Neural cell (in vitro differentiated cells): ENCODE results near the gene UBQLNL. TPM values are rescaled to one million over a fixed set of nuclear protein-coding genes. Genes with fewer than 3 reads are reported as not detected.

Experiments
- H2AFZ ChIP-seq: fragments of 200-600, 300-800 bp; sonication (generic), shearing (Covaris generic); 2 replicates; pipeline ENCODE4 v1.6.0; 2014; ENCODE audit warnings: low read depth, mild to moderate bottlenecking, antibody characterized with exemption, low read length, moderate library complexity
- H3F3A ChIP-seq: fragments of 200-600 bp; shearing (Covaris generic); 2 replicates; pipeline ENCODE4 v1.6.1; 2016; ENCODE audit warnings: mild to moderate bottlenecking, moderate library complexity, mixed read lengths, antibody characterized with exemption, low read length; ENCODE audit not compliant: insufficient read depth, poor library complexity, severe bottlenecking
- H3K27ac ChIP-seq: fragments of 200-600, 300-800 bp; sonication (generic), shearing (Covaris generic); 2 replicates; pipeline ENCODE4 v1.5.1; 2014; ENCODE audit warnings: mild to moderate bottlenecking, low read length, moderate library complexity
- H3K27me3 ChIP-seq: fragments of 300-800, 200-600 bp; sonication (generic), shearing (Covaris generic); 2 replicates; pipeline ENCODE4 v1.6.0; 2014; ENCODE audit warnings: mild to moderate bottlenecking, low read depth, low read length, moderate library complexity; ENCODE audit not compliant: insufficient read depth
- H3K36me3 ChIP-seq: fragments of 300-800, 200-600 bp; sonication (generic), shearing (Covaris generic); 2 replicates; pipeline ENCODE4 v1.5.1; 2014; ENCODE audit warnings: mild to moderate bottlenecking, antibody characterized with exemption, low read length, moderate library complexity; ENCODE audit not compliant: insufficient read depth
- H3K4me2 ChIP-seq: fragments of 300-800, 200-600 bp; sonication (generic), shearing (Covaris generic); 2 replicates; pipeline ENCODE4 v1.6.0; 2014; ENCODE audit warnings: mild to moderate bottlenecking, low read length
- H3K4me3 ChIP-seq: fragments of 300-800, 200-600 bp; sonication (generic), shearing (Covaris generic); 2 replicates; pipeline ENCODE4 v1.5.1; 2014; ENCODE audit warnings: mild to moderate bottlenecking, low read length, moderate library complexity
- H3K79me2 ChIP-seq: fragments of 200-600 bp; shearing (Covaris generic); replicated peaks from 2 replicates; pipeline ENCODE4 v1.6.0; 2014; ENCODE audit warnings: mild to moderate bottlenecking, low read length, moderate library complexity; ENCODE audit not compliant: insufficient read depth
- H3K9ac ChIP-seq: fragments of 300-800, 200-600 bp; sonication (generic), shearing (Covaris generic); 2 replicates; pipeline ENCODE4 v1.6.1; 2016; ENCODE audit warnings: mild to moderate bottlenecking, low read length, mixed read lengths
- H3K9me2 ChIP-seq: fragments of 200-600 bp; shearing (Covaris generic); 2 replicates; pipeline ENCODE4 v1.6.1; 2016; ENCODE audit warnings: mild to moderate bottlenecking, low read length, mixed read lengths; ENCODE audit not compliant: insufficient read depth
- H3K9me3 ChIP-seq: fragments of 200-600, 300-800 bp; sonication (generic), shearing (Covaris generic); 2 replicates; pipeline ENCODE4 v1.6.1; 2016; ENCODE audit warnings: mild to moderate bottlenecking, mixed run types, low read length, moderate library complexity, mixed read lengths
- H4K20me1 ChIP-seq: fragments of 200-600 bp; shearing (Covaris generic); 2 replicates; pipeline ENCODE4 v1.6.1; 2016; ENCODE audit warnings: mild to moderate bottlenecking, mixed run types; ENCODE audit not compliant: insufficient read depth
- CTCF ChIP-seq: fragments of 450-650 bp; IDR thresholded peaks from 2 replicates; pipeline ENCODE4 v1.5.1; 2014; ENCODE audit warnings: antibody characterized with exemption, mild to moderate bottlenecking, moderate library complexity; ENCODE audit not compliant: poor library complexity, severe bottlenecking
- EP300 ChIP-seq: fragments of 450-650 bp; conservative IDR thresholded peaks from 2 replicates; pipeline ENCODE4 v1.6.1; 2014; ENCODE audit warnings: antibody characterized with exemption, mild to moderate bottlenecking, moderate library complexity; ENCODE audit not compliant: poor library complexity, severe bottlenecking
- EZH2 ChIP-seq: fragments of 200-600, 300-800 bp; shearing (Covaris generic), sonication (generic); IDR thresholded peaks from 2 replicates; pipeline ENCODE4 v1.6.1; 2014; ENCODE audit warnings: antibody characterized with exemption, low read length, borderline replicate concordance, mild to moderate bottlenecking; ENCODE audit not compliant: insufficient read depth, poor library complexity, severe bottlenecking
- MXI1 ChIP-seq: fragments of 450-650 bp; conservative IDR thresholded peaks from 2 replicates; pipeline ENCODE4 v1.6.1; 2014; ENCODE audit warnings: antibody characterized with exemption, mild to moderate bottlenecking; ENCODE audit not compliant: poor library complexity, severe bottlenecking
- POLR2AphosphoS5 ChIP-seq: IDR thresholded peaks from 2 replicates; pipeline ENCODE4 v1.6.1; 2012
- RAD21 ChIP-seq: fragments of 450-650 bp; conservative IDR thresholded peaks from 2 replicates; pipeline ENCODE4 v1.6.1; 2014; ENCODE audit warnings: antibody characterized with exemption, mild to moderate bottlenecking, moderate library complexity
- REST ChIP-seq: IDR thresholded peaks from 2 replicates; pipeline ENCODE4 v1.6.1; 2012; ENCODE audit warnings: borderline replicate concordance
- SMC3 ChIP-seq: fragments of 450-650 bp; conservative IDR thresholded peaks from 2 replicates; pipeline ENCODE4 v1.6.1; 2014; ENCODE audit warnings: antibody characterized with exemption, mild to moderate bottlenecking, moderate library complexity; ENCODE audit not compliant: poor library complexity
- TAF1 ChIP-seq: IDR thresholded peaks from 2 replicates; pipeline ENCODE4 v1.6.1; 2012; ENCODE audit warnings: low read depth
- polyA plus RNA-seq: library from polyadenylated mRNA; depleted of rRNA; stranded (reverse); fragments of >200 nt; gene quantifications from 2 replicates; pipeline ENCODE4 v1.2.3, GENCODE V29; 2014

Gene UBQLNL
- polyA plus RNA-seq, 1 donor from 2014 or later = not detected

GRCh38 chr11:5500393-5500801 lies 16.1 kb downstream of the UBQLNL start:
- no peak overlapping the region for H3K27ac ChIP-seq

GRCh38 chr11:5499671-5500070 lies 16.8 kb downstream of the UBQLNL start:
- H4K20me1 ChIP-seq = no peaks in the 10 kb centered on the region
- H3K36me3 ChIP-seq = no peaks in the 10 kb centered on the region
- H3K9ac ChIP-seq = no peak overlapping the region
- no peaks in the 10 kb centered on the region for H3F3A ChIP-seq
- no peak overlapping the region for H3K4me2 ChIP-seq
- no peaks in the 10 kb centered on the region for H3K79me2 ChIP-seq
- H3K9me3 ChIP-seq = no peaks in the 10 kb centered on the region
- H3K27ac ChIP-seq = no peak overlapping the region
- TF ChIP-seq RAD21 = no peak
- no peaks in the 10 kb centered on the region for H3K9me2 ChIP-seq
- H3K4me3 ChIP-seq = no peak overlapping the region
- H3K27me3 ChIP-seq = no peaks in the 10 kb centered on the region
- H2AFZ ChIP-seq = no peak overlapping the region

More at GRCh38 chr11:5500393-5500801, 16.1 kb downstream of the UBQLNL start:
- Histone ChIP-seq H3K4me3 (no peak overlapping the region), H3F3A (no peaks in the 10 kb centered on the region), H3K9ac (no peak overlapping the region), H3K36me3 (no peaks in the 10 kb centered on the region), H3K79me2 (no peaks in the 10 kb centered on the region), H2AFZ (no peak overlapping the region), H3K27me3 (no peaks in the 10 kb centered on the region), H3K9me2 (no peaks in the 10 kb centered on the region), H3K9me3 (no peaks in the 10 kb centered on the region), H4K20me1 (no peaks in the 10 kb centered on the region), H3K4me2 (no peak overlapping the region)
- TF ChIP-seq POLR2AphosphoS5 = no peak

GRCh38 chr11:5489576-5490357 lies 26.7 kb downstream of the UBQLNL start:
- Histone ChIP-seq H3K9me3 (no peaks in the 10 kb centered on the region), H3K27ac (no peak overlapping the region), H2AFZ (no peak overlapping the region), H3K79me2 (no peaks in the 10 kb centered on the region), H3K4me3 (no peak overlapping the region), H3K9me2 (no peaks in the 10 kb centered on the region), H3K9ac (no peak overlapping the region), H3K27me3 (no peaks in the 10 kb centered on the region), H3F3A (no peaks in the 10 kb centered on the region), H3K4me2 (no peak overlapping the region), H3K36me3 (no peaks in the 10 kb centered on the region), H4K20me1 (no peaks in the 10 kb centered on the region)
- no peak for TF ChIP-seq REST
- TF ChIP-seq POLR2AphosphoS5 = no peak
- TF ChIP-seq MXI1 = no peak
- no peak for TF ChIP-seq EP300
- TF ChIP-seq TAF1 = no peak
- no peak for TF ChIP-seq RAD21
- TF ChIP-seq SMC3 = no peak
- TF ChIP-seq CTCF = no peak
- TF ChIP-seq EZH2 = no peak
